ENCODE results near the gene CSMD2. TPM values are rescaled to one million over a fixed set of nuclear protein-coding genes. Genes with fewer than 3 reads are reported as not detected.

The CSMD2 gene
- total and polyA plus RNA-seq, 2 of the 8 experiments (the other 6 are each of a cell fraction or from before 2014, with no cell fraction given): 7.0 to 14.7 TPM

DNA sequence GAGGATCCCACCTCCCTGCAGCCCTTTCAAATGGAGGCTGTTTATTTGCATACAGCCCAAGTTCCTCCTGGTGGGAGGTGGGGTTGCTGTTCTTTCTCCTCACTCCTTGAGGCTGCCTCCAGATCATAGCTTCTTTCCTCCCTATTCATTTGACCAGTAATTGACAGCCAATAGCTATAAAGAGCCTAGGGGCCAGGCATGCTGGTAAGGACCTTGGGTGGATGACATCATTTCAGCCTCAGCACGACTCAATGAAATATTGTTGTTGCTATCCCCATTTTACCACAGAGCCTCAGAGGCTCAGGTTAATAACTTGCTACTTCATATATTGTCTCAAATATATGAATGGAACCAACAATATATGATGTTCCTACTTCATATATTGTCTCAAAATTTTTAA, 661.5 kb downstream of the CSMD2 start:
- no peak overlapping the region for H2BK5ac ChIP-seq (ENCODE audit: low read depth, low read length)
- no peaks in the 10 kb centered on the region for H3K23me2 ChIP-seq (ENCODE audit: low read depth, low read length)
- H2BK15ac ChIP-seq (ENCODE audit: low read length): no peak overlapping the region
- H4K5ac ChIP-seq (ENCODE audit: insufficient read length, low read depth, low read length): no peak overlapping the region
- H3K23ac ChIP-seq (ENCODE audit: insufficient read length): no peak overlapping the region
- peaks cover 0 to 2% of the 10 kb centered on the region in 2 experiments for H4K20me1 ChIP-seq (replicated peaks in 1 of 2; ENCODE audit: control insufficient read depth in 1 of 2, insufficient read depth in 2 of 2, low read length in 2 of 2)
- no peak overlapping the region for H3K4ac ChIP-seq (replicated peaks; ENCODE audit: insufficient read length, low read depth, low read length)
- H3K4me1 ChIP-seq (replicated peaks in 1 of 4; ENCODE audit: control insufficient read depth in 3 of 4, insufficient read depth in 4 of 4, low read length in 3 of 4): 0 out of 7 replicates have a peak, but pooled peaks cover 0 to 1% (median 0%) of the 10 kb centered on the region in 4 experiments
- H3K4me2 ChIP-seq (ENCODE audit: insufficient read depth in 1 of 2, low read depth in 2 of 2, low read length in 2 of 2): no peak overlapping the region
- H3K79me1 ChIP-seq (ENCODE audit: low read depth, low read length): no peaks in the 10 kb centered on the region
- no peak overlapping the region for H3K56ac ChIP-seq (replicated peaks; ENCODE audit: insufficient read length, low read depth, low read length)
- ChIA-PET CTCF (ENCODE audit: partially characterized antibody) (interaction anchor here (0.6 to 1.1 kb wide), 4 partner anchors 15 to 123 kb away, joined by 3 to 4 read pairs (median 3); no protein-coding TSS in a partner anchor), POLR2A (ENCODE audit: partially characterized antibody) (no interaction called here)
- H2BK20ac ChIP-seq (ENCODE audit: low read length): no peak overlapping the region
- WGBS, 2 experiments (ENCODE audit: extremely low coverage in 1 of 2, insufficient coverage in 1 of 2, insufficient read length in 1 of 2, insufficient replicate concordance in 2 of 2, low coverage in 1 of 2, low lambda C conversion rate in 2 of 2, missing lambda C conversion rate in 1 of 2): 81% methylated on average over 1 of the region's 1 CpG; no CpG with 5 or more reads in 1 of the 2 experiments
- no peaks in the 10 kb centered on the region for H3K36me3 ChIP-seq (ENCODE audit: control insufficient read depth in 2 of 4, insufficient read depth in 4 of 4, low read length in 3 of 4)
- H2AK5ac ChIP-seq (ENCODE audit: low read depth, low read length): no peak overlapping the region
- no peak for TF ChIP-seq GABPA (IDR thresholded peaks at IDR 0.05; ENCODE audit: borderline replicate concordance, insufficient read depth, low read length)
- no peak for TF ChIP-seq BRCA1 (IDR thresholded peaks at IDR 0.05; ENCODE audit: low read depth, low read length)
- no peak overlapping the region for H3K4me3 ChIP-seq (ENCODE audit: extremely low read depth in 1 of 4, insufficient read depth in 2 of 4, low read depth in 3 of 4, low read length in 4 of 4)
- no peak overlapping the region for H3K18ac ChIP-seq (ENCODE audit: extremely low read depth, low read length)
- no peak overlapping the region for H2BK12ac ChIP-seq (ENCODE audit: low read depth, low read length)
- no peaks in the 10 kb centered on the region for H3K27me3 ChIP-seq (replicated peaks in 1 of 4; ENCODE audit: control insufficient read depth in 3 of 4, extremely low read depth in 1 of 4, insufficient read depth in 3 of 4, low read length in 3 of 4)
- H4K8ac ChIP-seq (ENCODE audit: extremely low read depth, insufficient read depth, low read length): no peak overlapping the region
- no peak overlapping the region for H2BK120ac ChIP-seq (replicated peaks; ENCODE audit: low read depth, low read length)
- H2AFZ ChIP-seq (ENCODE audit: low read length): no peak overlapping the region
- no peak overlapping the region for H4K91ac ChIP-seq (replicated peaks; ENCODE audit: insufficient read length, low read length)
- H3K27ac ChIP-seq (ENCODE audit: low read depth, low read length): no peak overlapping the region
- FAIRE-seq (no peak), DNase-seq (ENCODE audit: low read depth in 1 of 2, low spot score in 2 of 2) (no peak)
- H3K14ac ChIP-seq (ENCODE audit: insufficient read length): no peak overlapping the region
- no peaks in the 10 kb centered on the region; a peak in 1 of 4 replicates for H3K9me3 ChIP-seq (ENCODE audit: insufficient read depth in 2 of 2, low read depth in 1 of 2, low read length in 1 of 2)
- no peak overlapping the region for H3K9ac ChIP-seq (replicated peaks in 1 of 4; ENCODE audit: extremely low read depth in 1 of 4, low read depth in 3 of 4, low read length in 3 of 4)
- no peaks in the 10 kb centered on the region for H3K79me2 ChIP-seq (ENCODE audit: control insufficient read depth in 1 of 2, insufficient read depth in 2 of 2, low read length in 2 of 2)
